Adipocyte (in vitro differentiated cells): Measurements from ENCODE around the gene TMSB4X.

ENCODE experiments used
- DNase-seq: peaks from one replicate; pipeline ENCODE4 v3.0.0-alpha.2; 2015; ENCODE audit warnings: low read depth
- H3K27me3 ChIP-seq: replicated peaks from 2 replicates; pipeline ENCODE4 v1.7.0; 2013; ENCODE audit warnings: mild to moderate bottlenecking, low read length, moderate library complexity; ENCODE audit not compliant: control insufficient read depth, insufficient read depth
- H3K36me3 ChIP-seq: 2 replicates; pipeline ENCODE4 v1.7.0; 2013; ENCODE audit warnings: low read length, mild to moderate bottlenecking, moderate library complexity; ENCODE audit not compliant: control insufficient read depth, insufficient read depth, severe bottlenecking
- H3K4me1 ChIP-seq: 2 replicates; pipeline ENCODE4 v1.7.0; 2013; ENCODE audit warnings: mild to moderate bottlenecking, low read length, moderate library complexity; ENCODE audit not compliant: control insufficient read depth, insufficient read depth
- H3K4me3 ChIP-seq: 2 replicates; pipeline ENCODE4 v1.7.0; 2013; ENCODE audit warnings: mild to moderate bottlenecking, low read length, moderate library complexity
- H3K9ac ChIP-seq: 2 replicates; pipeline ENCODE4 v1.7.0; 2013; ENCODE audit warnings: mild to moderate bottlenecking, low read length, moderate library complexity
- H3K9me3 ChIP-seq: 2 replicates; pipeline ENCODE4 v1.7.0; 2013; ENCODE audit warnings: mild to moderate bottlenecking, low read length, moderate library complexity; ENCODE audit not compliant: control insufficient read depth

TMSB4X gene

GRCh38 chrX:13001961-13002671, 27.2 kb downstream of the TMSB4X start:
- Histone ChIP-seq H3K9me3 (no peaks in the 10 kb centered on the region), H3K4me1 (peaks cover 13% of the 10 kb centered on the region), H3K9ac (no peak overlapping the region), H3K4me3 (no peak overlapping the region), H3K27me3 (peaks cover 14% of the 10 kb centered on the region), H3K36me3 (no peaks in the 10 kb centered on the region)
- DNase-seq, result no peak

GRCh38 chrX:13005661-13006473, 31.0 kb downstream of the TMSB4X start:
- Histone ChIP-seq H3K9ac (no peak overlapping the region), H3K4me3 (peak overlapping the region; percentile 35)

GRCh38 chrX:13007519-13008188, 32.7 kb downstream of the TMSB4X start:
- Histone ChIP-seq H3K36me3 (no peaks in the 10 kb centered on the region), H3K27me3 (peaks cover 9% of the 10 kb centered on the region), H3K4me1 (peaks cover 24% of the 10 kb centered on the region), H3K4me3 (no peak overlapping the region), H3K9ac (no peak overlapping the region), H3K9me3 (no peaks in the 10 kb centered on the region)
- DNase-seq, result peak; percentile 87

More at GRCh38 chrX:13005661-13006473, 31.0 kb downstream of the TMSB4X start:
- no peak for DNase-seq
- peaks cover 24% of the 10 kb centered on the region for H3K4me1 ChIP-seq
- no peaks in the 10 kb centered on the region for H3K9me3 ChIP-seq
- no peaks in the 10 kb centered on the region for H3K36me3 ChIP-seq
- H3K27me3 ChIP-seq, result peaks cover 5% of the 10 kb centered on the region

GRCh38 chrX:13008189-13008533, 33.3 kb downstream of the TMSB4X start:
- DNase-seq, result no peak
- Histone ChIP-seq H3K4me1 (peaks cover 24% of the 10 kb centered on the region), H3K9me3 (no peaks in the 10 kb centered on the region), H3K27me3 (peaks cover 9% of the 10 kb centered on the region), H3K36me3 (no peaks in the 10 kb centered on the region), H3K9ac (no peak overlapping the region), H3K4me3 (no peak overlapping the region)

GRCh38 chrX:13008851-13009250, 33.9 kb downstream of the TMSB4X start:
- no peak for DNase-seq
- peaks cover 24% of the 10 kb centered on the region for H3K4me1 ChIP-seq

GRCh38 chrX:13009273-13009672, 34.4 kb downstream of the TMSB4X start:
- Histone ChIP-seq H3K4me1 (peaks cover 24% of the 10 kb centered on the region), H3K36me3 (no peaks in the 10 kb centered on the region), H3K9ac (no peak overlapping the region), H3K9me3 (no peaks in the 10 kb centered on the region), H3K4me3 (no peak overlapping the region), H3K27me3 (peaks cover 9% of the 10 kb centered on the region)
- DNase-seq, result no peak

More at GRCh38 chrX:13008851-13009250, 33.9 kb downstream of the TMSB4X start:
- peaks cover 9% of the 10 kb centered on the region for H3K27me3 ChIP-seq
- no peak overlapping the region for H3K4me3 ChIP-seq
- H3K9ac ChIP-seq, result no peak overlapping the region
- H3K9me3 ChIP-seq, result no peaks in the 10 kb centered on the region
- no peaks in the 10 kb centered on the region for H3K36me3 ChIP-seq

GRCh38 chrX:13009844-13010243, 34.9 kb downstream of the TMSB4X start:
- Histone ChIP-seq H3K4me3 (no peak overlapping the region), H3K9ac (no peak overlapping the region), H3K36me3 (no peaks in the 10 kb centered on the region), H3K4me1 (peaks cover 24% of the 10 kb centered on the region), H3K27me3 (peaks cover 12% of the 10 kb centered on the region), H3K9me3 (no peaks in the 10 kb centered on the region)
- DNase-seq, result peak; percentile 51

- Histone ChIP-seq H3K4me1 (peaks cover 22% of the 10 kb centered on the region), H3K27me3 (peaks cover 12% of the 10 kb centered on the region), H3K9ac (no peak overlapping the region), H3K9me3 (no peaks in the 10 kb centered on the region), H3K36me3 (no peaks in the 10 kb centered on the region), H3K4me3 (no peak overlapping the region)
- no peak for DNase-seq
Measured at GRCh38 chrX:13010546-13010945, 35.6 kb downstream of the TMSB4X start.

GRCh38 chrX:13013363-13014110, 38.6 kb downstream of the TMSB4X start:
- no peaks in the 10 kb centered on the region for H3K9me3 ChIP-seq
- H3K4me1 ChIP-seq, result peaks cover 4% of the 10 kb centered on the region
- no peak overlapping the region for H3K9ac ChIP-seq
- no peak overlapping the region for H3K4me3 ChIP-seq
- DNase-seq, result no peak
- H3K36me3 ChIP-seq, result no peaks in the 10 kb centered on the region
- H3K27me3 ChIP-seq, result peaks cover 12% of the 10 kb centered on the region

GRCh38 chrX:13014111-13015096, 39.5 kb downstream of the TMSB4X start:
- Histone ChIP-seq H3K4me3 (no peak overlapping the region), H3K27me3 (peaks cover 16% of the 10 kb centered on the region), H3K36me3 (no peaks in the 10 kb centered on the region), H3K9ac (no peak overlapping the region), H3K4me1 (no peaks in the 10 kb centered on the region), H3K9me3 (no peaks in the 10 kb centered on the region)
- DNase-seq, result peak; percentile 24
